NT2/D1 (cell line): ENCODE results near the gene TRAPPC1.

Experiments used
- DNase-seq: peaks from one replicate; pipeline ENCODE4 v3.0.0-alpha.2; 2011; ENCODE audit warnings: low read depth, low spot score
- H3K27me3 ChIP-seq: 2 replicates; pipeline ENCODE4 v1.6.0; 2011; ENCODE audit warnings: mild to moderate bottlenecking; ENCODE audit not compliant: insufficient read length, insufficient read depth
- H3K36me3 ChIP-seq: 2 replicates; pipeline ENCODE4 v1.6.1; 2011; ENCODE audit warnings: mild to moderate bottlenecking, low read length, mixed read lengths; ENCODE audit not compliant: insufficient read depth, insufficient read length
- H3K4me1 ChIP-seq: 2 replicates; pipeline ENCODE4 v1.5.1; 2011; ENCODE audit not compliant: insufficient read depth, insufficient read length
- H3K4me3 ChIP-seq: 2 replicates; pipeline ENCODE4 v1.5.1; 2011; ENCODE audit warnings: low read depth; ENCODE audit not compliant: insufficient read length
- H3K9ac ChIP-seq: 2 replicates; pipeline ENCODE4 v1.6.0; 2011; ENCODE audit warnings: low read depth; ENCODE audit not compliant: insufficient read length
- H3K9me3 ChIP-seq: 2 replicates; pipeline ENCODE4 v1.5.1; 2011; ENCODE audit warnings: mild to moderate bottlenecking, low read length; ENCODE audit not compliant: insufficient read depth
- SUZ12 ChIP-seq: IDR thresholded peaks from 2 replicates; pipeline ENCODE4 v1.6.1; 2011; ENCODE audit not compliant: insufficient read length, insufficient read depth; ENCODE audit errors: extremely low read depth
- YY1 ChIP-seq: IDR thresholded peaks from 2 replicates; pipeline ENCODE4 v1.6.1; 2011; ENCODE audit not compliant: insufficient read length, insufficient read depth
- ZNF274 ChIP-seq: IDR thresholded peaks from 2 replicates; pipeline ENCODE4 v1.6.1; 2011; ENCODE audit warnings: mild to moderate bottlenecking, low read depth, low read length

The TRAPPC1 gene

GRCh38 chr17:7882629-7883028 lies 49.1 kb downstream of the TRAPPC1 start:
- peaks cover 2% of the 10 kb centered on the region for H3K4me1 ChIP-seq
- no peak overlapping the region for H3K4me3 ChIP-seq
- no peak for DNase-seq
- H3K9ac ChIP-seq, result no peak overlapping the region
- no peaks in the 10 kb centered on the region for H3K9me3 ChIP-seq
- TF ChIP-seq ZNF274, result no peak
- no peak for TF ChIP-seq YY1
- TF ChIP-seq SUZ12, result no peak
- peaks cover 33% of the 10 kb centered on the region for H3K36me3 ChIP-seq
- no peaks in the 10 kb centered on the region for H3K27me3 ChIP-seq

- Histone ChIP-seq H3K4me1 (peaks cover 2% of the 10 kb centered on the region), H3K27me3 (no peaks in the 10 kb centered on the region), H3K36me3 (peaks cover 33% of the 10 kb centered on the region), H3K9ac (no peak overlapping the region), H3K9me3 (no peaks in the 10 kb centered on the region), H3K4me3 (no peak overlapping the region)
- TF ChIP-seq SUZ12 (no peak), YY1 (no peak), ZNF274 (no peak)
- no peak for DNase-seq
Observed at GRCh38 chr17:7882068-7882467, 49.7 kb downstream of the TRAPPC1 start.

- Histone ChIP-seq H3K4me1 (peaks cover 2% of the 10 kb centered on the region), H3K9me3 (no peaks in the 10 kb centered on the region), H3K4me3 (no peak overlapping the region), H3K36me3 (peaks cover 33% of the 10 kb centered on the region), H3K27me3 (no peaks in the 10 kb centered on the region), H3K9ac (no peak overlapping the region)
- TF ChIP-seq YY1 (no peak), SUZ12 (no peak), ZNF274 (no peak)
- no peak for DNase-seq
Observed at GRCh38 chr17:7881276-7882054, 50.3 kb downstream of the TRAPPC1 start.
